ENCODE data around the gene DCAF5.

DNA sequence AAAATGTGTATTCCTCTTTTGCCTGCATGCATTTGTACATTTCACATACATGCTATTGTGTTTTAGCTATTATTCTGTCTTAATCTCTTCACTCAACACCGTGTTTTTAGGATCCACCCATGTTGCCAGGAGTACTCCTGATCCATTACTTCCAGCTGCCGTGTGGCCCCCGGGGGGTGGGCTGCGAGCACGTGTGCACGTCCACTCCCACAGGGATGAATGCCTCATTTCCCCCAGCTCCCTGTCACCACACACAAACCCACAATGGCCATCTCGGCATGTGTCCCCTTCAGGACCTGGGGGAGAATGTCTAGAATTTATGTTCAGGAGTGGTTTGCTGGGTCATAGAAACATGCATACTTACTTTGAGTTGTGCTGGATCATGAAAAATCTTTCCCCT lies 111.1 kb downstream of the DCAF5 start:
- TF ChIP-seq, protein P1, sequence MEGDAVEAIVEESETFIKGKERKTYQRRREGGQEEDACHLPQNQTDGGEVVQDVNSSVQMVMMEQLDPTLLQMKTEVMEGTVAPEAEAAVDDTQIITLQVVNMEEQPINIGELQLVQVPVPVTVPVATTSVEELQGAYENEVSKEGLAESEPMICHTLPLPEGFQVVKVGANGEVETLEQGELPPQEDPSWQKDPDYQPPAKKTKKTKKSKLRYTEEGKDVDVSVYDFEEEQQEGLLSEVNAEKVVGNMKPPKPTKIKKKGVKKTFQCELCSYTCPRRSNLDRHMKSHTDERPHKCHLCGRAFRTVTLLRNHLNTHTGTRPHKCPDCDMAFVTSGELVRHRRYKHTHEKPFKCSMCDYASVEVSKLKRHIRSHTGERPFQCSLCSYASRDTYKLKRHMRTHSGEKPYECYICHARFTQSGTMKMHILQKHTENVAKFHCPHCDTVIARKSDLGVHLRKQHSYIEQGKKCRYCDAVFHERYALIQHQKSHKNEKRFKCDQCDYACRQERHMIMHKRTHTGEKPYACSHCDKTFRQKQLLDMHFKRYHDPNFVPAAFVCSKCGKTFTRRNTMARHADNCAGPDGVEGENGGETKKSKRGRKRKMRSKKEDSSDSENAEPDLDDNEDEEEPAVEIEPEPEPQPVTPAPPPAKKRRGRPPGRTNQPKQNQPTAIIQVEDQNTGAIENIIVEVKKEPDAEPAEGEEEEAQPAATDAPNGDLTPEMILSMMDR (IDR thresholded peaks at IDR 0.05): no peak
- TF ChIP-seq POLR2A (IDR thresholded peaks at IDR 0.05): no peak
